T-cell (primary cell): ENCODE measurements around the gene IL15RA. TPM values are rescaled to one million over a fixed set of nuclear protein-coding genes. Genes with fewer than 3 reads are reported as not detected.
A peak's percentile ranks its signal among the peaks of the same experiment; 100 is the strongest.

Experiments
- ATAC-seq, 4 experiments: fragments of 200-7000 bp in 3 of 4; fragments of 150-1000 bp in 1 of 4; cut with Tn5 transposase; replicated peaks in 1 of 4; 1 replicate in 3 of 4; 2 replicates in 1 of 4; pipeline ENCODE4 v1.10.0; 2021; ENCODE audit warnings: moderate library complexity in 3 of 4, mild to moderate bottlenecking in 2 of 4, moderate number of reproducible peaks in 1 of 4
- CTCF ChIA-PET, 2 donors: fragments of 300-600 bp; sonication (Branson Sonifier 250); formaldehyde crosslinking; loops; one replicate each; lab custom pipeline; 2022; ENCODE audit warnings: antibody characterized with exemption in 2 of 2; lab: Charles Lee
- POLR2A ChIA-PET, 2 donors: fragments of 300-600 bp; sonication (Branson Sonifier 250); formaldehyde crosslinking; loops; one replicate each; lab custom pipeline; 2022; ENCODE audit warnings: antibody characterized with exemption in 2 of 2; lab: Charles Lee
- DNase-seq, 35 experiments: peaks; one replicate each; pipeline versions ENCODE4 v3.0.0 to v3.0.0-alpha.2; 2013 to 2023
- H3K27ac ChIP-seq: one replicate; pipeline ENCODE4 v1.5.1; 2013; ENCODE audit warnings: low read length
- H3K27me3 ChIP-seq, 2 experiments: replicated peaks in 1 of 2; 1 replicate in 1 of 2; 2 replicates in 1 of 2; pipeline versions ENCODE4 v1.6.1 to v1.7.0; 2013; ENCODE audit warnings: low read length in 1 of 2, mixed read lengths in 1 of 2; ENCODE audit not compliant: control insufficient read depth in 2 of 2, insufficient read depth in 2 of 2; ENCODE audit errors: extremely low read depth in 1 of 2
- H3K36me3 ChIP-seq, 2 donors: 1 replicate in 1 of 2; 2 replicates in 1 of 2; pipeline versions ENCODE4 v1.6.1 to v1.7.0; 2013; ENCODE audit warnings: low read length in 1 of 2; ENCODE audit not compliant: control insufficient read depth in 2 of 2, insufficient read depth in 1 of 2; ENCODE audit errors: extremely low read depth in 1 of 2
- H3K4me1 ChIP-seq, 2 experiments: 1 replicate in 1 of 2; 2 replicates in 1 of 2; pipeline versions ENCODE4 v1.6.1 to v1.7.0; 2013; ENCODE audit warnings: low read length in 2 of 2, mixed read lengths in 1 of 2; ENCODE audit not compliant: insufficient read depth in 2 of 2, control insufficient read depth in 1 of 2; ENCODE audit errors: extremely low read depth in 1 of 2
- H3K4me3 ChIP-seq, 2 donors: 1 replicate in 1 of 2; 2 replicates in 1 of 2; pipeline versions ENCODE4 v1.5.1 to v1.7.0; 2013; ENCODE audit warnings: mild to moderate bottlenecking in 2 of 2, low read length in 1 of 2, moderate library complexity in 1 of 2; ENCODE audit not compliant: control insufficient read depth in 1 of 2; ENCODE audit errors: extremely low read depth in 1 of 2
- H3K9me3 ChIP-seq: 2 replicates; pipeline ENCODE4 v1.7.0; 2013
- H3K27ac Mint-ChIP-seq, 2 donors: one replicate each; pipeline ENCODE4 v1.8.0; 2020 to 2021; ENCODE audit warnings: mild to moderate bottlenecking in 2 of 2, mixed read lengths in 2 of 2
- H3K27me3 Mint-ChIP-seq, 2 donors: one replicate each; pipeline ENCODE4 v1.8.0; 2021 to 2022; ENCODE audit warnings: mixed read lengths in 2 of 2
- H3K36me3 Mint-ChIP-seq: one replicate; pipeline ENCODE4 v1.8.0; 2021; ENCODE audit warnings: mixed read lengths
- H3K4me1 Mint-ChIP-seq, 3 donors: one replicate each; pipeline ENCODE4 v1.8.0; 2020 to 2022; ENCODE audit warnings: mixed read lengths in 3 of 3, mild to moderate bottlenecking in 1 of 3
- H3K4me3 Mint-ChIP-seq, 3 donors: one replicate each; pipeline ENCODE4 v1.8.0; 2020 to 2022; ENCODE audit warnings: mild to moderate bottlenecking in 3 of 3, mixed read lengths in 3 of 3, moderate library complexity in 3 of 3
- H3K9me3 Mint-ChIP-seq, 3 donors: one replicate each; pipeline ENCODE4 v1.8.0; 2020 to 2022; ENCODE audit warnings: mixed read lengths in 3 of 3
- WGBS: methylation state at CpG from one replicate; pipeline ENCODE4 v1.1.5; 2013; ENCODE audit warnings: missing lambda C conversion rate; ENCODE audit not compliant: insufficient coverage; 5-methylcytosine and 5-hydroxymethylcytosine counted together
- total RNA-seq, 35 experiments: library from RNA in 6 of 35; stranded (reverse) in 6 of 35; fragments of 120-200 nt in 1 of 35; gene quantifications; one replicate each; pipeline versions ENCODE4 v1.2.1 to v1.2.4 and lab custom pipeline; 2013 to 2026

Gene IL15RA
- total RNA-seq, 5 donors from 2014 or later (not counting 1 experiment from before 2014, with no cell fraction given), result 10.1 to 18.2 (median 10.8) TPM

DNA sequence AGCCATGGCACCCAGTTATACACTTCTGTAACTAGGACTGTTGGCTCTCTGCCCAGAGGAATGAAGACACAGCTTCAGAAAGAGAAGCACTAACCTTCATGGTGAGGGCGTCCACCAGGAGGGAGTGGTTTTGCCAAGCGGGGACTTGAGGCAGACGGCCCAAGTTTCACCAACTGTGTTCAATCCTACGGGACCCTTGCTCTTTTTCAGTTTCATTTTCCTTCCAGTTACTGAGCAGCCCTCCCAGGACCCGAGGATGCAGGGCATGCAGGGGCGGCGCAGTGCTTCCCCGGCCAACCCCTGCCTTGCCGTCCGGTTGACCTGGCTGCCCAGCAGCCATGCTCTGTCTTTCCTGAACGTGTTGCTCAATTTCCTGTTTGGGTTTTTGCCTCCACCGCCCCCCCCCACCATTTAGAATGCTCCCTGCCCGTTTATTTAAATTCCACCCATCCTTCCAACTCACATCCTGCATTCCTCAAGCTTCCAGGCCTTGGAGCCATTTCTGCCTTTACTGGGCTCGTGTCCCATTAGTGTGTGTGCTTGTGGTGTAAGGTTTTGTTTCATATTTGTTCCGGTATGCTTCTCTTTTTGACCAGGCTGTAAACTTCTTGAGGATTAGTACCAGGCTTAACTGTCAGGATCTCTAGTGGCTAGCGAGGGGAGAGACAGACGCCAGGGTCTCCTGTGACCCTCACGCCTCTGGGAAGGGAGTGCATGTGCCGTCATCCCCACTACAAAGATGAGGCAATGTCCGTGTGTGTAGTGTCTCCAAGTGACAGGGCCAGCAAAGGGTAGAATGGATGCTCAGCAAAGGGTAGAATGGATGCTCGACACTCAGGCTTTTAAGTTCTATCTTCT is 31.6 kb downstream of the IL15RA start:
- Mint-ChIP-seq H3K36me3 (no peaks in the 10 kb centered on the region), H3K4me1 (peaks cover 9 to 12% (median 12%) of the 10 kb centered on the region in 3 donors), H3K4me3 (peak overlapping the region; percentile 44 to 71 (median 61)), H3K9me3 (no peaks in the 10 kb centered on the region), H3K27me3 (peaks cover 0 to 1% of the 10 kb centered on the region in 2 donors), H3K27ac (peak overlapping the region in 1 of 2 donors; percentile 52)
- no peak overlapping the region for H3K4me3 ChIP-seq
- no peaks in the 10 kb centered on the region for H3K36me3 ChIP-seq
- WGBS, result 70% methylated on average over 11 of the region's 21 CpGs
- ChIA-PET CTCF (interaction anchor here in 1 of 2 donors (0.6 kb wide), 1 partner anchor 61 kb away, joined by 5 read pairs; no protein-coding TSS in a partner anchor), POLR2A (no interaction called here)
- no peaks in the 10 kb centered on the region for H3K9me3 ChIP-seq
- H3K27ac ChIP-seq, result no peak overlapping the region
- DNase-seq (no peak), ATAC-seq (no peak)
- H3K4me1 ChIP-seq, result peaks cover 0 to 13% of the 10 kb centered on the region in 2 experiments
- H3K27me3 ChIP-seq, result no peaks in the 10 kb centered on the region

DNA sequence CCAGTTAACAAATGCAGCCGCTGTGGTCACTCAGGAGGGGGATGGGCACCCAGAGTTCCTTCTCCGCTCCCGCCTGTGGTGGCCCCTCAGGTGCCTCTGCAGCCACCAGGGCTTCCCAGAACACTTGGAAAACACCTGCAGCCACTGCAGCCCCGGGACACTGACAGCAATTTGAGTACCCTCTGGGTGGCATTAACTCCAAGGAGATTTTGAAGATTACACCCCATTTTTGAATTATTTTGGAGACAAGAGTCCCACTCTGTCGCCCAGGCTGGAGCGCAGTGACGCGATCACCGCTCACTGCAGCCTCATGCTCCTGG is 32.2 kb downstream of the IL15RA start:
- H3K36me3 Mint-ChIP-seq, result no peaks in the 10 kb centered on the region
- peaks cover 0 to 1% of the 10 kb centered on the region in 2 donors for H3K27me3 Mint-ChIP-seq
- ChIA-PET CTCF (no interaction called here), POLR2A (no interaction called here)
- no peak overlapping the region for H3K4me3 Mint-ChIP-seq
- Histone ChIP-seq H3K9me3 (no peaks in the 10 kb centered on the region), H3K4me1 (peaks cover 0 to 13% of the 10 kb centered on the region in 2 experiments), H3K36me3 (no peaks in the 10 kb centered on the region), H3K4me3 (no peak overlapping the region), H3K27me3 (no peaks in the 10 kb centered on the region), H3K27ac (no peak overlapping the region)
- ATAC-seq (no peak), DNase-seq (no peak)
- H3K27ac Mint-ChIP-seq, result no peak overlapping the region
- no peaks in the 10 kb centered on the region for H3K9me3 Mint-ChIP-seq
- H3K4me1 Mint-ChIP-seq, result peaks cover 9 to 12% (median 12%) of the 10 kb centered on the region in 3 donors
- 81% methylated on average over 9 of the region's 9 CpGs for WGBS

DNA sequence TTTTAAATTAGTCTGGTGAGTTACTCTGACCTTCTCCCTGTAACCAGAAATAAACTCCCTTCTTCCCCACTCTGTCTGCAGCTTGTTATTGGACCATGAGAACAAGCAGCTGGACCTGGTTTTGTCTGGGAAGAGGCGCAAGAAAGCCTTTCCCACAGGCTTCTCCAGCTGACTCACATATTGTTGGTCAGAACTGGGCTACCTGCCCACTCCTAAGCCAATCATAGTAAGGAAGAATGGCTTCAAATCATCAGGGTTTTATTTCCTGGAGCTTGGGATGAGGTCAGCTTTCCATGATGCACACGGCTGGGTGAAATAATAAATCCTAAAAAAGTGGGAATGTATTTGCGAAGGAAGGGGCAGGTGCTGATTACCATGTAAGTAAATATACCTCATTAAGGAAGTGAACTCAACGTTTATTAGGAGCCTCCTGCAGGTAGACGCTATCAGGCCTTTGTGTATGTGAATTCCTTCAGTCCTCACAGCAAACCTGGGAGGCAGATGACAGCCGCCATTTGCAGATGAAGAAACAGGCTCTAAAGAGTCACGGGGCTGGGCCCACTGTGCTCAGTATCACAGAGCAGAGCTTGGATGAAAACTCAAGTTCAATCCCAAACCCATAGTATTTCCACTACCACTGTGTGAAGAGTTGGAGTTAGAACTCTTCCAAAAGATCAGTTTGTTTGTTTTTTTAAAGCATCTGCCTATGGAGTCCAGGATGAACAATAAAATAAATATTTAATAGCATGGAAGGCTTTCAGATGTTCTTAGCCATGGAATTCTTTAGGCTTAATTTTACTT is 32.8 kb downstream of the IL15RA start:
- DNase-seq (no peak), ATAC-seq (no peak)
- Histone ChIP-seq H3K4me1 (peaks cover 0 to 13% of the 10 kb centered on the region in 2 experiments), H3K36me3 (no peaks in the 10 kb centered on the region), H3K27me3 (no peaks in the 10 kb centered on the region), H3K9me3 (no peaks in the 10 kb centered on the region), H3K27ac (no peak overlapping the region), H3K4me3 (no peak overlapping the region)
- WGBS, result no CpG with 5 or more reads among the region's 7 CpGs
- Mint-ChIP-seq H3K27ac (no peak overlapping the region), H3K9me3 (no peaks in the 10 kb centered on the region), H3K27me3 (peaks cover 0 to 1% of the 10 kb centered on the region in 2 donors), H3K36me3 (no peaks in the 10 kb centered on the region), H3K4me3 (no peak overlapping the region), H3K4me1 (peaks cover 9 to 12% (median 12%) of the 10 kb centered on the region in 3 donors)
- CTCF ChIA-PET, result no interaction called here
- POLR2A ChIA-PET, result no interaction called here

DNA sequence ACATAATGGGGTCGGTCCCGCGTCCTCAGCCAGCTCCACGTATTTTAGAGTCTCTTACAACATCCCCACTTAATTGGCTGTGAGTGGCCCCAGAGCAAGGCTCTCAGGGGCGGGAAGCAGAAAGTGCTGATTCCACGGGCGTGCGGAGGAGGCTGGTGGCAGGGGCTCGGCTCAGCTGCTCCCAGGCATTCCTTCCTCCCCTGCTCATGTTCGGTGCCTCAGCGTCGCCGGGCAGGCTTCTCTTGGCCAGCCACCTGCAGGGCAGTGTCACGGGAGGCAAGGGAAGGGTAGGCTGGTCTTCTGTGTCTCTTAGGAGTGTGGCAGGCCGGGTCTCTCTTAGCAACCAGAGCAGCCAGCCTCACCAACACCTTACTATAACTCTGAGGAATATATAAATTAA is 33.8 kb downstream of the IL15RA start:
- Mint-ChIP-seq H3K4me1 (peaks cover 9 to 12% (median 12%) of the 10 kb centered on the region in 3 donors), H3K4me3 (no peak overlapping the region), H3K27me3 (peaks cover 0 to 1% of the 10 kb centered on the region in 2 donors), H3K9me3 (no peaks in the 10 kb centered on the region), H3K27ac (no peak overlapping the region), H3K36me3 (peaks cover 3% of the 10 kb centered on the region)
- POLR2A ChIA-PET, result no interaction called here
- no peak for ATAC-seq
- no peaks in the 10 kb centered on the region for H3K27me3 ChIP-seq
- no peak overlapping the region for H3K27ac ChIP-seq
- no peaks in the 10 kb centered on the region for H3K9me3 ChIP-seq
- peaks cover 0 to 13% of the 10 kb centered on the region in 2 experiments for H3K4me1 ChIP-seq
- no peak for DNase-seq
- H3K4me3 ChIP-seq, result no peak overlapping the region
- 69% methylated on average over 5 of the region's 15 CpGs for whole genome bisulfite sequencing
- CTCF ChIA-PET, result interaction anchor here in 1 of 2 donors (0.7 kb wide), 1 partner anchor 95 kb away, joined by 3 read pairs; no protein-coding TSS in a partner anchor
- no peaks in the 10 kb centered on the region for H3K36me3 ChIP-seq

DNA sequence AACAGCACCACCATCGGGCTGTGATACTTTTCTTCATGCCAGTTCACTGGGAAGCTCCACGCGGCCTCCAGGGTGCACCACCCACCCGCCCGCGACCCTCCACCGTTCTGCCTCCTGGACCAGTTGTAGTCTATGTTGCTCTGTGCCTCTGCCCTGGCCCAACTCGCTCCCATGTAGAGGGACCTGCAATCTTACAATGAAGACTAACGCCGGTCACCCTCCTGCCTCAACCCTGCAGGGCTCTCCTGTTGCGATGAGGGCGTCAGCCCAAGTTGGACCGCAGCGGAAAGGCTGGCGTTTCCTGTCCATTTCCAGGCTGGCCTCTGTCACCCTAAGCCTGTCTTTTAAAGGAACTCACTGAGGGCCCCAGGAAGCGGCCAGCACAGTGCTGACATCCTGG is 34.9 kb downstream of the IL15RA start:
- Histone ChIP-seq H3K9me3 (no peaks in the 10 kb centered on the region), H3K27me3 (no peaks in the 10 kb centered on the region), H3K27ac (no peak overlapping the region), H3K4me3 (no peak overlapping the region), H3K4me1 (peaks cover 0 to 13% of the 10 kb centered on the region in 2 experiments), H3K36me3 (peaks cover 0 to 6% of the 10 kb centered on the region in 2 donors)
- H3K9me3 Mint-ChIP-seq, result no peaks in the 10 kb centered on the region
- H3K27me3 Mint-ChIP-seq, result peaks cover 0 to 1% of the 10 kb centered on the region in 2 donors
- no peak for DNase-seq
- no peak overlapping the region for H3K27ac Mint-ChIP-seq
- no peak overlapping the region for H3K4me3 Mint-ChIP-seq
- no peak for ATAC-seq
- H3K36me3 Mint-ChIP-seq, result peaks cover 13% of the 10 kb centered on the region
- POLR2A ChIA-PET, result no interaction called here
- CTCF ChIA-PET, result no interaction called here
- H3K4me1 Mint-ChIP-seq, result peaks cover 9 to 12% (median 12%) of the 10 kb centered on the region in 3 donors
- 79% methylated on average over 15 of the region's 16 CpGs for WGBS

DNA sequence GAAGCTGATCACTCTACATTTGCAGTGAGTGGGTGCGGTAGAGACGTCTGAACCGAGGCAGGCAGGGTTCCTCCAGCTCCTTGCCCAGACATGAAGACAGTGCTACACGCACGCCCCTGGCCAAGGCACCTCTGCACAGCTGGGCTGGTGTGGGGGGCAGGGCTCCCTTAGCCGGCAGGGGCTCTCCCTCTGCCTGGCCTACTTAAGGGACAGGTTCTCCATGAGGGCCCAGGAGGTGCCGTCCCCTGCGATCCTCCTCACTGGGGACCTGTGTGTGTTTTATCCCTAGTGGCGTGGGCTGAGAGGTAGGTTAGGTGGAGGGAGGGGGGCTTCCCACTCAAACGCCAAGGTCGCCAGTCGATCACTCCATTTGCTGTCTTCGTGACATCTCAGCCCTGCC is 35.3 kb downstream of the IL15RA start:
- 92% methylated on average over 6 of the region's 13 CpGs for WGBS
- no peak overlapping the region for H3K27ac ChIP-seq
- Mint-ChIP-seq H3K4me3 (no peak overlapping the region), H3K4me1 (peaks cover 9 to 12% (median 12%) of the 10 kb centered on the region in 3 donors), H3K27ac (no peak overlapping the region), H3K9me3 (no peaks in the 10 kb centered on the region), H3K36me3 (peaks cover 14% of the 10 kb centered on the region), H3K27me3 (peaks cover 0 to 1% of the 10 kb centered on the region in 2 donors)
- POLR2A ChIA-PET, result no interaction called here
- no peak for DNase-seq
- CTCF ChIA-PET, result no interaction called here
- no peaks in the 10 kb centered on the region for H3K9me3 ChIP-seq
- H3K4me1 ChIP-seq, result peaks cover 0 to 13% of the 10 kb centered on the region in 2 experiments
- no peak overlapping the region for H3K4me3 ChIP-seq
- no peaks in the 10 kb centered on the region for H3K27me3 ChIP-seq
- ATAC-seq, result no peak
- peaks cover 1 to 11% of the 10 kb centered on the region in 2 donors for H3K36me3 ChIP-seq
